Gastroesophageal sphincter (tissue), 3 donors: Measurements from ENCODE around the gene SLC25A38.

Experiments used
- CTCF ChIP-seq, 4 experiments: fragments of 200-600 bp in 2 of 4; fragments of 450-650 bp in 2 of 4; sonication (generic) in 1 of 4; IDR thresholded peaks; one replicate each; pipeline ENCODE4 v1.5.1; 2017 to 2019; ENCODE audit warnings: antibody characterized with exemption in 4 of 4, mild to moderate bottlenecking in 2 of 4, moderate library complexity in 2 of 4
- POLR2A ChIP-seq, 2 donors: fragments of 450-650 bp; IDR thresholded peaks; one replicate each; pipeline ENCODE4 v1.6.1; 2017; ENCODE audit warnings: antibody characterized with exemption in 2 of 2, mild to moderate bottlenecking in 2 of 2, moderate library complexity in 1 of 2

GRCh38 chr3:39420543-39420942 lies 37.4 kb downstream of the SLC25A38 start:
- TF ChIP-seq CTCF (IDR thresholded peaks at IDR 0.05) (no peak), POLR2A (IDR thresholded peaks at IDR 0.05) (no peak)
